IMR-90 (cell line): ENCODE data around the gene MT3. TPM values are rescaled to one million over a fixed set of nuclear protein-coding genes. Genes with fewer than 3 reads are reported as not detected.

Experiments
- ATAC-seq: fragments of 200-7000 bp; cut with Tn5 transposase; 2 replicates; pipeline ENCODE4 v1.9.1; 2020; ENCODE audit warnings: low read depth, mild to moderate bottlenecking, moderate library complexity
- BruUV-seq: library from RNA; stranded (reverse); fragments of 400-500 nt; replicated peaks from 2 replicates; lab custom pipeline; 2021; lab: Mats Ljungman, UMichigan
- CTCF ChIA-PET: fragments of 300-600 bp; formaldehyde crosslinking; extraction: SDS; loops from one replicate; lab custom pipeline; 2021; ENCODE audit warnings: antibody characterized with exemption; lab: Yijun Ruan, JAX
- POLR2A ChIA-PET: fragments of 300-600 bp; sonication (Branson Sonifier 250); formaldehyde crosslinking; loops from one replicate; lab custom pipeline; 2022; ENCODE audit warnings: antibody characterized with exemption; ENCODE audit not compliant: unreplicated experiment; lab: Charles Lee
- DNase-seq: peaks from one replicate; pipeline ENCODE4 v3.0.0; 2013
- H2AFZ ChIP-seq: replicated peaks from 2 replicates; pipeline ENCODE3; 2013; ENCODE audit warnings: low read length, mild to moderate bottlenecking; ENCODE audit not compliant: poor library complexity
- H2AK5ac ChIP-seq: 2 replicates; pipeline ENCODE4 v1.6.1; 2013; ENCODE audit warnings: low read depth, low read length, inconsistent platforms
- H2AK9ac ChIP-seq: replicated peaks from 2 replicates; pipeline ENCODE3; 2013; ENCODE audit warnings: mild to moderate bottlenecking, low read depth, low read length, moderate library complexity; ENCODE audit not compliant: poor library complexity
- H2BK120ac ChIP-seq: 2 replicates; pipeline ENCODE4 v1.6.1; 2013; ENCODE audit warnings: low read depth, low read length, inconsistent platforms
- H2BK15ac ChIP-seq: 3 replicates; pipeline ENCODE4 v1.6.1; 2013; ENCODE audit warnings: low read depth, low read length, inconsistent platforms
- H2BK20ac ChIP-seq: 2 replicates; pipeline ENCODE4 v1.6.1; 2013; ENCODE audit warnings: low read depth, mild to moderate bottlenecking, inconsistent platforms, low read length, moderate library complexity
- H2BK5ac ChIP-seq: 2 replicates; pipeline ENCODE4 v1.6.1; 2013; ENCODE audit warnings: mild to moderate bottlenecking, low read depth, low read length, inconsistent platforms; ENCODE audit not compliant: poor library complexity, severe bottlenecking
- H3K14ac ChIP-seq: replicated peaks from 2 replicates; pipeline ENCODE4 v1.6.1; 2013; ENCODE audit warnings: low read depth, low read length, inconsistent platforms
- H3K18ac ChIP-seq: 2 replicates; pipeline ENCODE4 v1.6.1; 2013; ENCODE audit warnings: low read depth, low read length, control low read depth
- H3K23ac ChIP-seq: 2 replicates; pipeline ENCODE4 v1.6.1; 2013; ENCODE audit warnings: low read depth, low read length, inconsistent platforms
- H3K27ac ChIP-seq: 2 replicates; pipeline ENCODE4 v1.5.1; 2013; ENCODE audit warnings: mild to moderate bottlenecking, control low read depth, low read length; ENCODE audit not compliant: insufficient read depth
- H3K27me3 ChIP-seq: 2 replicates; pipeline ENCODE4 v1.6.1; 2013; ENCODE audit warnings: low read length; ENCODE audit not compliant: control insufficient read depth, insufficient read depth
- H3K36me3 ChIP-seq: 2 replicates; pipeline ENCODE4 v1.6.1; 2013; ENCODE audit warnings: low read length, mixed read lengths; ENCODE audit not compliant: control insufficient read depth, insufficient read depth
- H3K4ac ChIP-seq: 2 replicates; pipeline ENCODE4 v1.6.1; 2013; ENCODE audit warnings: low read depth, low read length, inconsistent platforms
- H3K4me1 ChIP-seq: 2 replicates; pipeline ENCODE4 v1.6.1; 2013; ENCODE audit warnings: low read length, mixed read lengths; ENCODE audit not compliant: control insufficient read depth, insufficient read depth
- H3K4me2 ChIP-seq: 2 replicates; pipeline ENCODE4 v1.6.1; 2013; ENCODE audit warnings: low read depth, mild to moderate bottlenecking, control low read depth, low read length, moderate library complexity
- H3K4me3 ChIP-seq: 2 replicates; pipeline ENCODE4 v1.5.1; 2013; ENCODE audit warnings: low read depth, mild to moderate bottlenecking, control low read depth, low read length, moderate library complexity; ENCODE audit not compliant: insufficient read depth
- H3K56ac ChIP-seq: 2 replicates; pipeline ENCODE4 v1.6.1; 2013; ENCODE audit warnings: low read length, inconsistent platforms; ENCODE audit not compliant: insufficient read depth; ENCODE audit errors: extremely low read depth
- H3K79me1 ChIP-seq, 2 experiments: 2 replicates each; pipeline ENCODE4 v1.6.1; 2013; ENCODE audit warnings: low read length in 2 of 2, inconsistent platforms in 1 of 2, low read depth in 1 of 2
- H3K9ac ChIP-seq: 2 replicates; pipeline ENCODE4 v1.6.1; 2013; ENCODE audit warnings: low read depth, low read length, control low read depth
- H3K9me1 ChIP-seq: 2 replicates; pipeline ENCODE4 v1.6.1; 2013; ENCODE audit warnings: low read length, inconsistent platforms; ENCODE audit not compliant: insufficient read depth
- H3K9me3 ChIP-seq: 2 replicates; pipeline ENCODE4 v1.6.1; 2013; ENCODE audit warnings: low read length; ENCODE audit not compliant: control insufficient read depth, insufficient read depth
- H4K20me1 ChIP-seq: 2 replicates; pipeline ENCODE4 v1.6.1; 2013; ENCODE audit warnings: low read length, inconsistent platforms; ENCODE audit not compliant: insufficient read depth
- H4K5ac ChIP-seq: 2 replicates; pipeline ENCODE4 v1.6.1; 2013; ENCODE audit warnings: mild to moderate bottlenecking, low read depth, low read length, control low read depth
- H4K8ac ChIP-seq, 2 experiments: 2 replicates each; pipeline ENCODE4 v1.6.1; 2013; ENCODE audit warnings: low read depth in 2 of 2, low read length in 2 of 2, control low read depth in 1 of 2, inconsistent platforms in 1 of 2
- H4K91ac ChIP-seq: 2 replicates; pipeline ENCODE4 v1.6.1; 2013; ENCODE audit warnings: low read depth, low read length, inconsistent platforms; ENCODE audit not compliant: insufficient read depth
- BHLHE40 ChIP-seq: fragments of 150-350 bp; IDR thresholded peaks from 2 replicates; pipeline ENCODE4 v1.6.1; 2016; ENCODE audit warnings: mild to moderate bottlenecking, low read depth, low read length
- MAZ ChIP-seq: IDR thresholded peaks from 2 replicates; pipeline ENCODE4 v1.6.1; 2012; ENCODE audit warnings: low read depth, mild to moderate bottlenecking, low read length, improper control_type of control experiment, moderate library complexity, borderline replicate concordance
- NFE2L2 ChIP-seq: fragments of 150-350 bp; IDR thresholded peaks from 2 replicates; pipeline ENCODE4 v1.6.1; 2016; ENCODE audit warnings: low read depth, mild to moderate bottlenecking, low read length
- RAD21 ChIP-seq: IDR thresholded peaks from 2 replicates; pipeline ENCODE4 v1.6.1; 2012; ENCODE audit warnings: low read length, improper control_type of control experiment
- RCOR1 ChIP-seq: IDR thresholded peaks from 2 replicates; pipeline ENCODE4 v1.6.1; 2012; ENCODE audit warnings: mild to moderate bottlenecking, low read length, improper control_type of control experiment; ENCODE audit not compliant: insufficient replicate concordance
- SMC3 ChIP-seq: fragments of 150-350 bp; IDR thresholded peaks from 2 replicates; pipeline ENCODE4 v1.6.1; 2016; ENCODE audit warnings: low read depth, mild to moderate bottlenecking, antibody characterized with exemption, low read length, moderate library complexity
- WGBS, 2 experiments: methylation state at CpG; one replicate each; pipeline versions ENCODE4 v1.1.5 to v1.1.7; 2013; ENCODE audit warnings: missing lambda C conversion rate in 2 of 2; ENCODE audit not compliant: insufficient read length in 1 of 2; ENCODE audit errors: extremely low coverage in 2 of 2; 5-methylcytosine and 5-hydroxymethylcytosine counted together
- dilution Hi-C: fragments of 300-500 bp; cut with HindIII; formaldehyde crosslinking; loops from one replicate; pipeline ENCODE4 v1.14.3; 2018; ENCODE audit warnings: low sequenced_read_pairs; ENCODE audit not compliant: unreplicated experiment
- in situ Hi-C: fragments of 300-500 bp; cut with MboI; formaldehyde crosslinking; loops from 3 replicates; pipeline ENCODE4 v1.14.3; 2019; ENCODE audit warnings: low sequenced_read_pairs, inconsistent platforms, mixed read lengths
- intact Hi-C: fragments of 100-400 bp; cut with micrococcal nuclease; formaldehyde crosslinking; loops from 2 replicates; pipeline ENCODE4 v1.10.0; 2022
- polyA plus RNA-seq, 3 experiments: library from polyadenylated mRNA; depleted of rRNA; stranded (reverse); fragments of >200 nt; gene quantifications; 2 replicates each; pipeline ENCODE4 v1.2.3, GENCODE V29; 2012; ENCODE audit warnings: low replicate concordance in 1 of 3
- total RNA-seq: library from RNA; depleted of rRNA; stranded (reverse); fragments of >200 nt; gene quantifications from 2 replicates; pipeline ENCODE4 v1.2.3, GENCODE V29; 2012
- TF ChIP-seq, protein P1 (sequence below): conservative IDR thresholded peaks from 2 replicates; pipeline ENCODE4 v1.5.1; 2012; ENCODE audit warnings: mild to moderate bottlenecking, low read depth, low read length, improper control_type of control experiment

Gene MT3
- total and polyA plus RNA-seq, 2 of the 4 experiments (the other 2 are of a cell fraction), result 0.62 TPM; not detected in 1

DNA sequence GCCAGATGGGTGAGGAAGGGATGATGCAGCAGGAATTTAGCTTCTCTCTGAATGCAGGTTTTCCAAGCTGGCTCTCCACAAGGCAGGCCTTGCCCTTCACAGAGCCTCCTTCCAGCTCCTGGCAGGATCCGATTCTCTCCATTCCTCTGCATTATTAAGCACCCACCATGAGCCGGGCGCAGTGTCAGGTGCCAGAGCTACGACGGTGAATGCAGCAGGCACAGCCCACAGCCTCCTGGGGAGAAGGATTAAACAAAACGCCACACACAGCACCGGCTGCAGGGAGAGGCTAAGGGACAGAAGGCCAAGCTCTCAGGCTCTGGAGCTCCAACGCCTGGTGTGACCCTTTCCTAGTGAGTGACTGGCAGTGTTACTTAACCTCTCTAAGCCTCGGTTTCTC is 12.0 kb downstream of the MT3 start:
- Histone ChIP-seq H3K23ac (no peak overlapping the region), H4K91ac (no peak overlapping the region), H2BK15ac (no peak overlapping the region), H3K9me3 (no peaks in the 10 kb centered on the region), H3K56ac (no peak overlapping the region), H2BK20ac (no peak overlapping the region), H2AFZ (no peak overlapping the region), H3K4me2 (no peak overlapping the region), H3K9me1 (peaks cover 15% of the 10 kb centered on the region), H3K4me3 (no peak overlapping the region), H3K4me1 (peaks cover 4% of the 10 kb centered on the region), H2AK9ac (no peak overlapping the region), H2BK5ac (no peak overlapping the region), H3K18ac (no peak overlapping the region), H3K27ac (no peak overlapping the region), H4K5ac (no peak overlapping the region), H2AK5ac (peak overlapping the region; percentile 25; the same call in 1 of the 2 replicates), H4K8ac (no peak overlapping the region), H4K20me1 (peaks cover 4% of the 10 kb centered on the region), H3K79me1 (peaks cover 0 to 6% of the 10 kb centered on the region in 2 experiments; a peak in 1 of 4 replicates), H3K14ac (no peak overlapping the region), H3K27me3 (no peaks in the 10 kb centered on the region), H3K4ac (no peak overlapping the region), H3K9ac (no peak overlapping the region), H3K36me3 (no peaks in the 10 kb centered on the region), H2BK120ac (0 out of 2 replicates have a peak overlapping the region, but pooled peaks have one; percentile 5)
- DNase-seq, result no peak
- in situ Hi-C loops (loop anchor here (5.0 kb wide), 1 partner anchor 89 kb away; no protein-coding TSS in a partner anchor), intact Hi-C loops (loop anchor here (2.0 to 10.0 kb wide), 3 partner anchors 101 to 247 kb away; no protein-coding TSS in a partner anchor), dilution Hi-C loops (no loop called here)
- ChIA-PET CTCF (interaction anchor here (1.0 to 1.5 kb wide), 6 partner anchors 9 to 101 kb away, joined by 4 to 9 read pairs (median 4); no protein-coding TSS in a partner anchor), POLR2A (no interaction called here)
- no peak for TF ChIP-seq SMC3
- TF ChIP-seq MAZ, result no peak
- no peak for TF ChIP-seq NFE2L2
- TF ChIP-seq, protein P1, sequence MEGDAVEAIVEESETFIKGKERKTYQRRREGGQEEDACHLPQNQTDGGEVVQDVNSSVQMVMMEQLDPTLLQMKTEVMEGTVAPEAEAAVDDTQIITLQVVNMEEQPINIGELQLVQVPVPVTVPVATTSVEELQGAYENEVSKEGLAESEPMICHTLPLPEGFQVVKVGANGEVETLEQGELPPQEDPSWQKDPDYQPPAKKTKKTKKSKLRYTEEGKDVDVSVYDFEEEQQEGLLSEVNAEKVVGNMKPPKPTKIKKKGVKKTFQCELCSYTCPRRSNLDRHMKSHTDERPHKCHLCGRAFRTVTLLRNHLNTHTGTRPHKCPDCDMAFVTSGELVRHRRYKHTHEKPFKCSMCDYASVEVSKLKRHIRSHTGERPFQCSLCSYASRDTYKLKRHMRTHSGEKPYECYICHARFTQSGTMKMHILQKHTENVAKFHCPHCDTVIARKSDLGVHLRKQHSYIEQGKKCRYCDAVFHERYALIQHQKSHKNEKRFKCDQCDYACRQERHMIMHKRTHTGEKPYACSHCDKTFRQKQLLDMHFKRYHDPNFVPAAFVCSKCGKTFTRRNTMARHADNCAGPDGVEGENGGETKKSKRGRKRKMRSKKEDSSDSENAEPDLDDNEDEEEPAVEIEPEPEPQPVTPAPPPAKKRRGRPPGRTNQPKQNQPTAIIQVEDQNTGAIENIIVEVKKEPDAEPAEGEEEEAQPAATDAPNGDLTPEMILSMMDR, result no peak
- no peak for TF ChIP-seq BHLHE40
- TF ChIP-seq RAD21, result no peak
- no peak for TF ChIP-seq RCOR1
- no peak for ATAC-seq
- BruUV-seq, result no TSS peak
- no CpG with 5 or more reads among the region's 9 CpGs for WGBS, 2 experiments
